HG03460 (cell line): ENCODE results near the gene PDZK1IP1.
"Not testable (repeated sequence)": the region's sequence is repeated elsewhere in the genome, so short reads cannot be mapped to it uniquely, and the experiment has no call there.

ENCODE experiments used
- ATAC-seq: cut with Tn5 transposase; IDR thresholded peaks from one replicate; pipeline ENCODE4 v1.9.1; 2021; ENCODE audit not compliant: unreplicated experiment

Gene PDZK1IP1

GRCh38 chr1:47198214-47198613, 8.4 kb upstream of the PDZK1IP1 start:
- no peak for ATAC-seq

- no peak for ATAC-seq
Observed at GRCh38 chr1:47196622-47197021, 6.8 kb upstream of the PDZK1IP1 start.

GRCh38 chr1:47195981-47196380, 6.1 kb upstream of the PDZK1IP1 start:
- ATAC-seq: not testable (repeated sequence)

- no peak for ATAC-seq
Observed at GRCh38 chr1:47194311-47194710, 4.5 kb upstream of the PDZK1IP1 start.

GRCh38 chr1:47193496-47193895, 3.7 kb upstream of the PDZK1IP1 start:
- not testable (repeated sequence) for ATAC-seq

- peak; percentile 74 for ATAC-seq
Observed at GRCh38 chr1:47192458-47193384, 2.9 kb upstream of the PDZK1IP1 start.

GRCh38 chr1:47191940-47192457, 2.2 kb upstream of the PDZK1IP1 start:
- ATAC-seq: no peak

- no peak for ATAC-seq
Observed at GRCh38 chr1:47190857-47191256, 1.0 kb upstream of the PDZK1IP1 start.

GRCh38 chr1:47190509-47190855, 646 bp upstream of the PDZK1IP1 start:
- no peak for ATAC-seq

- ATAC-seq: no peak
Observed at GRCh38 chr1:47188791-47189785, 748 bp downstream of the PDZK1IP1 start.

- ATAC-seq: no peak
Observed at GRCh38 chr1:47187926-47188250, 1.9 kb downstream of the PDZK1IP1 start.

- ATAC-seq: no peak
Observed at GRCh38 chr1:47187231-47187925, 2.5 kb downstream of the PDZK1IP1 start.

- ATAC-seq: no peak
Observed at GRCh38 chr1:47186267-47187185, 3.3 kb downstream of the PDZK1IP1 start.

GRCh38 chr1:47184822-47185677, 4.8 kb downstream of the PDZK1IP1 start:
- no peak for ATAC-seq

GRCh38 chr1:47184090-47184821, 5.6 kb downstream of the PDZK1IP1 start:
- no peak for ATAC-seq

- no peak for ATAC-seq
Observed at GRCh38 chr1:47183308-47184089, 6.3 kb downstream of the PDZK1IP1 start.

GRCh38 chr1:47182676-47183235, 7.1 kb downstream of the PDZK1IP1 start:
- no peak for ATAC-seq
